ENCODE measurements around the gene ZFYVE28. TPM values are rescaled to one million over a fixed set of nuclear protein-coding genes. Genes with fewer than 3 reads are reported as not detected.

The ZFYVE28 gene
- total RNA-seq, 4 donors from 2014 or later = 44.8 to 110 (median 69.6) TPM

GRCh38 chr4:2320152-2320551 is 98.3 kb downstream of the ZFYVE28 start:
- Histone ChIP-seq H3K36me3 (no peaks in the 10 kb centered on the region), H3K9me3 (no peaks in the 10 kb centered on the region), H3K4me1 (no peaks in the 10 kb centered on the region), H3K27ac (no peak overlapping the region), H3K4me3 (no peak overlapping the region), H3K27me3 (no peaks in the 10 kb centered on the region)
- in situ Hi-C loops (cut with MboI; ENCODE audit: low pct_ligation_motif_present in 1 of 4, low pct_unique_long_range_greater_than_20kb in 1 of 4, low sequenced_read_pairs in 3 of 4) = no loop called here
- TF ChIP-seq POLR2AphosphoS5 (IDR thresholded peaks at IDR 0.05) (no peak), EP300 (IDR thresholded peaks at IDR 0.05; ENCODE audit: low read depth) (no peak), POLR2A (IDR thresholded peaks at IDR 0.05) (no peak)
- TF ChIP-seq, protein P1, sequence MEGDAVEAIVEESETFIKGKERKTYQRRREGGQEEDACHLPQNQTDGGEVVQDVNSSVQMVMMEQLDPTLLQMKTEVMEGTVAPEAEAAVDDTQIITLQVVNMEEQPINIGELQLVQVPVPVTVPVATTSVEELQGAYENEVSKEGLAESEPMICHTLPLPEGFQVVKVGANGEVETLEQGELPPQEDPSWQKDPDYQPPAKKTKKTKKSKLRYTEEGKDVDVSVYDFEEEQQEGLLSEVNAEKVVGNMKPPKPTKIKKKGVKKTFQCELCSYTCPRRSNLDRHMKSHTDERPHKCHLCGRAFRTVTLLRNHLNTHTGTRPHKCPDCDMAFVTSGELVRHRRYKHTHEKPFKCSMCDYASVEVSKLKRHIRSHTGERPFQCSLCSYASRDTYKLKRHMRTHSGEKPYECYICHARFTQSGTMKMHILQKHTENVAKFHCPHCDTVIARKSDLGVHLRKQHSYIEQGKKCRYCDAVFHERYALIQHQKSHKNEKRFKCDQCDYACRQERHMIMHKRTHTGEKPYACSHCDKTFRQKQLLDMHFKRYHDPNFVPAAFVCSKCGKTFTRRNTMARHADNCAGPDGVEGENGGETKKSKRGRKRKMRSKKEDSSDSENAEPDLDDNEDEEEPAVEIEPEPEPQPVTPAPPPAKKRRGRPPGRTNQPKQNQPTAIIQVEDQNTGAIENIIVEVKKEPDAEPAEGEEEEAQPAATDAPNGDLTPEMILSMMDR (IDR thresholded peaks at IDR 0.05) = no peak
- no peak for DNase-seq
- intact Hi-C loops (cut with DNase I; ENCODE audit: low total_unique reads) = no loop called here
- 64% methylated on average over 18 of the region's 18 CpGs; no CpG with 5 or more reads in 1 of the 2 donors for WGBS, 2 donors (ENCODE audit: low coverage in 1 of 2)

- no peaks in the 10 kb centered on the region for H3K9me3 ChIP-seq
Measured at GRCh38 chr4:2318885-2319284, 99.6 kb downstream of the ZFYVE28 start.

GRCh38 chr4:2318476-2318875 is 100.0 kb downstream of the ZFYVE28 start:
- Histone ChIP-seq H3K4me3 (no peak overlapping the region), H3K4me1 (no peaks in the 10 kb centered on the region), H3K27me3 (no peaks in the 10 kb centered on the region), H3K27ac (no peak overlapping the region), H3K9me3 (no peaks in the 10 kb centered on the region), H3K36me3 (no peaks in the 10 kb centered on the region)
- TF ChIP-seq POLR2AphosphoS5 (IDR thresholded peaks at IDR 0.05) (no peak), EP300 (IDR thresholded peaks at IDR 0.05; ENCODE audit: low read depth) (no peak), POLR2A (IDR thresholded peaks at IDR 0.05) (no peak)
- TF ChIP-seq, protein P1 (IDR thresholded peaks at IDR 0.05) = no peak
- intact Hi-C loops (cut with DNase I; ENCODE audit: low total_unique reads) (no loop called here), in situ Hi-C loops (cut with MboI; ENCODE audit: low pct_ligation_motif_present in 1 of 4, low pct_unique_long_range_greater_than_20kb in 1 of 4, low sequenced_read_pairs in 3 of 4) (no loop called here)
- DNase-seq = no peak
- WGBS, 2 donors (ENCODE audit: low coverage in 1 of 2) = 87% methylated on average over 12 of the region's 12 CpGs; no CpG with 5 or more reads in 1 of the 2 donors

More at GRCh38 chr4:2318885-2319284, 99.6 kb downstream of the ZFYVE28 start:
- Histone ChIP-seq H3K27ac (no peak overlapping the region), H3K27me3 (no peaks in the 10 kb centered on the region), H3K4me1 (no peaks in the 10 kb centered on the region), H3K36me3 (no peaks in the 10 kb centered on the region), H3K4me3 (no peak overlapping the region)
- WGBS, 2 donors (ENCODE audit: low coverage in 1 of 2) = 76 to 89% methylated on average over 3 to 10 of the region's 10 CpGs
- intact Hi-C loops (cut with DNase I; ENCODE audit: low total_unique reads) = no loop called here
- in situ Hi-C loops (cut with MboI; ENCODE audit: low pct_ligation_motif_present in 1 of 4, low pct_unique_long_range_greater_than_20kb in 1 of 4, low sequenced_read_pairs in 3 of 4) = no loop called here
- no peak for DNase-seq
- TF ChIP-seq POLR2AphosphoS5 (IDR thresholded peaks at IDR 0.05) = no peak
- TF ChIP-seq, protein P1 (IDR thresholded peaks at IDR 0.05) = no peak
- no peak for TF ChIP-seq EP300 (IDR thresholded peaks at IDR 0.05; ENCODE audit: low read depth)
- TF ChIP-seq POLR2A (IDR thresholded peaks at IDR 0.05) = no peak

- in situ Hi-C loops (cut with MboI; ENCODE audit: low pct_ligation_motif_present in 1 of 4, low pct_unique_long_range_greater_than_20kb in 1 of 4, low sequenced_read_pairs in 3 of 4) = no loop called here
- 77% methylated on average over 5 of the region's 5 CpGs; no CpG with 5 or more reads in 1 of the 2 donors for WGBS, 2 donors (ENCODE audit: low coverage in 1 of 2)
- no peak for DNase-seq
- Histone ChIP-seq H3K4me1 (no peaks in the 10 kb centered on the region), H3K36me3 (no peaks in the 10 kb centered on the region), H3K4me3 (no peak overlapping the region), H3K27me3 (no peaks in the 10 kb centered on the region), H3K9me3 (no peaks in the 10 kb centered on the region), H3K27ac (no peak overlapping the region)
- intact Hi-C loops (cut with DNase I; ENCODE audit: low total_unique reads) = no loop called here
- TF ChIP-seq POLR2AphosphoS5 (IDR thresholded peaks at IDR 0.05) (no peak), POLR2A (IDR thresholded peaks at IDR 0.05) (no peak), EP300 (IDR thresholded peaks at IDR 0.05; ENCODE audit: low read depth) (no peak)
- TF ChIP-seq, protein P1 (IDR thresholded peaks at IDR 0.05) = no peak
Measured at GRCh38 chr4:2313366-2313765, 105.1 kb downstream of the ZFYVE28 start.
